Umbilical cord (tissue), 2 donors: Measurements from ENCODE around the gene DENND5B. TPM values are rescaled to one million over a fixed set of nuclear protein-coding genes. Genes with fewer than 3 reads are reported as not detected.
"Not testable (repeated sequence)": the region's sequence is repeated elsewhere in the genome, so short reads cannot be mapped to it uniquely, and the experiment has no call there.

Source experiments
- DNase-seq: peaks from one replicate; pipeline ENCODE4 v3.0.0-alpha.2; 2015; ENCODE audit warnings: low spot score
- total RNA-seq: library from RNA; depleted of rRNA; stranded (reverse); fragments of >200 nt; gene quantifications from one replicate; pipeline ENCODE4 v1.2.3, GENCODE V29; 2014; ENCODE audit warnings: low replicate concordance; ENCODE audit not compliant: insufficient read depth

The DENND5B gene
- 26.2 TPM for total RNA-seq

GRCh38 chr12:31590642-31591379 lies at the start of gene DENND5B:
DENND5B (minus strand) TSS chr12:31591136; CDS start chr12:31590832, 304 bp downstream.
- DNase-seq, result peak; percentile 84

- DNase-seq, result no peak
Observed at GRCh38 chr12:31634620-31635019, 43.7 kb upstream of the DENND5B start.

- DNase-seq, result no peak
Observed at GRCh38 chr12:31633464-31633863, 42.5 kb upstream of the DENND5B start.

- no peak for DNase-seq
Observed at GRCh38 chr12:31631809-31632208, 40.9 kb upstream of the DENND5B start.

- DNase-seq, result no peak
Observed at GRCh38 chr12:31631023-31631724, 40.2 kb upstream of the DENND5B start.

- peak; percentile 55 for DNase-seq
Observed at GRCh38 chr12:31629756-31630732, 39.1 kb upstream of the DENND5B start.

- DNase-seq, result no peak
Observed at GRCh38 chr12:31627456-31628054, 36.6 kb upstream of the DENND5B start.

- no peak for DNase-seq
Observed at GRCh38 chr12:31626270-31626995, 35.5 kb upstream of the DENND5B start.

GRCh38 chr12:31622038-31622437 lies 31.1 kb upstream of the DENND5B start:
- DNase-seq, result no peak

GRCh38 chr12:31620311-31620710 lies 29.4 kb upstream of the DENND5B start:
- DNase-seq, result no peak

GRCh38 chr12:31618228-31619025 lies 27.5 kb upstream of the DENND5B start:
- DNase-seq, result peak; percentile 40

GRCh38 chr12:31612819-31613218 lies 21.9 kb upstream of the DENND5B start:
- DNase-seq, result no peak

- DNase-seq, result not testable (repeated sequence)
Observed at GRCh38 chr12:31608299-31608698, 17.4 kb upstream of the DENND5B start.

GRCh38 chr12:31605531-31605930 lies 14.6 kb upstream of the DENND5B start:
- DNase-seq, result no peak

GRCh38 chr12:31603546-31604009 lies 12.6 kb upstream of the DENND5B start:
- DNase-seq, result no peak

- DNase-seq, result no peak
Observed at GRCh38 chr12:31600750-31601149, 9.8 kb upstream of the DENND5B start.

- no peak for DNase-seq
Observed at GRCh38 chr12:31600252-31600651, 9.3 kb upstream of the DENND5B start.

GRCh38 chr12:31599053-31599452 lies 8.1 kb upstream of the DENND5B start:
- no peak for DNase-seq

GRCh38 chr12:31597066-31597465 lies 6.1 kb upstream of the DENND5B start:
- no peak for DNase-seq

GRCh38 chr12:31594681-31595080 lies 3.7 kb upstream of the DENND5B start:
- peak; percentile 64 for DNase-seq
